Lower lobe of right lung (tissue), 2 donors: ENCODE measurements around the gene NR3C1. TPM values are rescaled to one million over a fixed set of nuclear protein-coding genes. Genes with fewer than 3 reads are reported as not detected.

ENCODE experiments used
- ATAC-seq, 2 donors: fragments of 200-7000 bp; cut with Tn5 transposase; one replicate each; pipeline ENCODE4 v1.9.1; 2020 to 2022; ENCODE audit warnings: mild to moderate bottlenecking in 2 of 2, moderate library complexity in 2 of 2
- DNase-seq: peaks from one replicate; pipeline ENCODE4 v3.0.0-alpha.2; 2020
- H3K27ac ChIP-seq: fragments of 200-600 bp; one replicate; pipeline ENCODE4 v1.8.0; 2022
- H3K27me3 ChIP-seq: fragments of 200-600 bp; one replicate; pipeline ENCODE4 v1.8.0; 2022; ENCODE audit warnings: low read depth
- H3K36me3 ChIP-seq: fragments of 200-600 bp; one replicate; pipeline ENCODE4 v1.8.0; 2022; ENCODE audit warnings: mild to moderate bottlenecking
- H3K4me1 ChIP-seq: fragments of 200-600 bp; one replicate; pipeline ENCODE4 v1.8.0; 2022
- H3K4me3 ChIP-seq: fragments of 200-600 bp; one replicate; pipeline ENCODE4 v1.8.0; 2022; ENCODE audit warnings: mild to moderate bottlenecking
- H3K9me3 ChIP-seq: fragments of 200-600 bp; one replicate; pipeline ENCODE4 v1.8.0; 2022
- CTCF ChIP-seq: fragments of 200-600 bp; IDR thresholded peaks from one replicate; pipeline ENCODE4 v1.8.0; 2022; ENCODE audit warnings: antibody characterized with exemption, mild to moderate bottlenecking
- intact Hi-C: fragments of 100-400 bp; cut with DNase I; formaldehyde crosslinking; loops from one replicate; pipeline ENCODE4 v1.11.0; 2022
- total RNA-seq: library from RNA; stranded (reverse); fragmentation: NEBNext Ultra II Directional; extraction: Animal tissue kit (Norgen Biotek cat#: 25700); gene quantifications from one replicate; pipeline ENCODE4 v1.2.1, GENCODE V29; 2021
- donor health status: DM: no; HTN: yes; CAD: no; lungs with severe emphysema.

NR3C1 gene
- total RNA-seq, 1 donor from 2014 or later: 110 TPM

- H3K36me3 ChIP-seq: no peaks in the 10 kb centered on the region
- H3K4me3 ChIP-seq: no peak overlapping the region
- no peaks in the 10 kb centered on the region for H3K27me3 ChIP-seq
- H3K4me1 ChIP-seq: peaks cover 13% of the 10 kb centered on the region
- no peaks in the 10 kb centered on the region for H3K9me3 ChIP-seq
- no peak overlapping the region for H3K27ac ChIP-seq
- DNase-seq (no peak), ATAC-seq (no peak)
- TF ChIP-seq CTCF: no peak
- intact Hi-C loops: no loop called here
Observed at GRCh38 chr5:143425835-143426234, 22.3 kb upstream of the NR3C1 start.

GRCh38 chr5:143418140-143418866 lies 14.8 kb upstream of the NR3C1 start:
- DNase-seq (no peak), ATAC-seq (no peak)
- intact Hi-C loops: no loop called here
- H3K27me3 ChIP-seq: no peaks in the 10 kb centered on the region
- no peak for TF ChIP-seq CTCF
- H3K4me1 ChIP-seq: no peaks in the 10 kb centered on the region
- H3K27ac ChIP-seq: no peak overlapping the region
- no peaks in the 10 kb centered on the region for H3K9me3 ChIP-seq
- H3K4me3 ChIP-seq: no peak overlapping the region
- no peaks in the 10 kb centered on the region for H3K36me3 ChIP-seq

- ATAC-seq (no peak), DNase-seq (no peak)
- H3K27ac ChIP-seq: no peak overlapping the region
- TF ChIP-seq CTCF: no peak
- no peak overlapping the region for H3K4me3 ChIP-seq
- H3K9me3 ChIP-seq: no peaks in the 10 kb centered on the region
- intact Hi-C loops: no loop called here
- H3K4me1 ChIP-seq: no peaks in the 10 kb centered on the region
- no peaks in the 10 kb centered on the region for H3K27me3 ChIP-seq
- no peaks in the 10 kb centered on the region for H3K36me3 ChIP-seq
Observed at GRCh38 chr5:143417503-143418139, 14.1 kb upstream of the NR3C1 start.

GRCh38 chr5:143416411-143416810 lies 12.9 kb upstream of the NR3C1 start:
- no peaks in the 10 kb centered on the region for H3K27me3 ChIP-seq

GRCh38 chr5:143413958-143414669 lies 10.6 kb upstream of the NR3C1 start:
- no peak for TF ChIP-seq CTCF
- intact Hi-C loops: no loop called here
- Histone ChIP-seq H3K4me3 (no peak overlapping the region), H3K27me3 (no peaks in the 10 kb centered on the region), H3K27ac (no peak overlapping the region), H3K9me3 (no peaks in the 10 kb centered on the region), H3K36me3 (no peaks in the 10 kb centered on the region), H3K4me1 (no peaks in the 10 kb centered on the region)
- ATAC-seq (no peak), DNase-seq (no peak)

More at GRCh38 chr5:143416411-143416810, 12.9 kb upstream of the NR3C1 start:
- TF ChIP-seq CTCF: no peak
- Histone ChIP-seq H3K36me3 (no peaks in the 10 kb centered on the region), H3K9me3 (no peaks in the 10 kb centered on the region), H3K27ac (no peak overlapping the region), H3K4me1 (no peaks in the 10 kb centered on the region), H3K4me3 (no peak overlapping the region)
- no peak for DNase-seq
- ATAC-seq: no peak
- intact Hi-C loops: no loop called here
